Right lobe of liver (tissue), 4 donors: ENCODE measurements around the gene SNED1.

ENCODE experiments used
- CTCF ChIP-seq, 4 donors: fragments of 200-600 bp in 3 of 4; fragments of 450-650 bp in 1 of 4; IDR thresholded peaks; one replicate each; pipeline versions ENCODE4 v1.5.1 to v1.8.0; 2016 to 2022; ENCODE audit warnings: antibody characterized with exemption in 4 of 4, mild to moderate bottlenecking in 2 of 4
- POLR2A ChIP-seq: fragments of 450-650 bp; IDR thresholded peaks from one replicate; pipeline ENCODE4 v1.6.1; 2017; ENCODE audit warnings: antibody characterized with exemption, mild to moderate bottlenecking
- donor health status: DM: no; HTN: no; CAD: no.
- donor health status: DM: no; HTN: no; CAD: no.
- donor health status: DM: no; HTN: yes; CAD: no.

GRCh38 chr2:241072151-241072550 is 73.7 kb downstream of the SNED1 start:
- TF ChIP-seq CTCF (IDR thresholded peaks at IDR 0.05) = no peak
- no peak for TF ChIP-seq POLR2A
